H1 (cell line): ENCODE results near the gene ALPI. TPM values are rescaled to one million over a fixed set of nuclear protein-coding genes. Genes with fewer than 3 reads are reported as not detected.
A peak's percentile ranks its signal among the peaks of the same experiment; 100 is the strongest.

ENCODE experiments used
- BCL11A ChIP-seq, 2 experiments: IDR thresholded peaks; one replicate each; pipeline ENCODE4 v1.6.1; 2011; ENCODE audit warnings: low read depth in 2 of 2, low read length in 2 of 2, mild to moderate bottlenecking in 2 of 2
- BRCA1 ChIP-seq: IDR thresholded peaks from 2 replicates; pipeline ENCODE4 v1.6.1; 2012; ENCODE audit warnings: low read depth, low read length, improper control_type of control experiment
- CBX8 ChIP-seq: fragments of 300-800, 300-1000 bp; sonication (generic); IDR thresholded peaks from 2 replicates; pipeline ENCODE4 v1.7.1; 2016; ENCODE audit warnings: low read depth, low read length, borderline replicate concordance
- CHD1 ChIP-seq: IDR thresholded peaks from 2 replicates; pipeline ENCODE4 v1.6.1; 2012; ENCODE audit warnings: low read depth, low read length, improper control_type of control experiment
- CTBP2 ChIP-seq: IDR thresholded peaks from 2 replicates; pipeline ENCODE4 v1.7.0; 2011; ENCODE audit warnings: borderline replicate concordance, mild to moderate bottlenecking, moderate library complexity, mixed read lengths, low read length; ENCODE audit not compliant: insufficient read depth, insufficient read length
- EP300 ChIP-seq, 2 experiments: IDR thresholded peaks; 1 replicate in 1 of 2; 2 replicates in 1 of 2; pipeline ENCODE4 v1.6.1; 2011 to 2012; ENCODE audit warnings: low read depth in 2 of 2, low read length in 2 of 2, mild to moderate bottlenecking in 2 of 2, borderline replicate concordance in 1 of 2, inconsistent platforms in 1 of 2, moderate library complexity in 1 of 2
- FOSL1 ChIP-seq: IDR thresholded peaks from 2 replicates; pipeline ENCODE4 v1.6.1; 2011; ENCODE audit warnings: mild to moderate bottlenecking, low read depth, low read length, moderate library complexity; ENCODE audit not compliant: insufficient read depth
- HDAC2 ChIP-seq, 2 experiments: fragments of 300-600 bp in 1 of 2; sonication (generic) in 1 of 2; IDR thresholded peaks; 2 replicates each; pipeline ENCODE4 v1.6.1; 2011 to 2012; ENCODE audit warnings: low read depth in 2 of 2, low read length in 2 of 2, mild to moderate bottlenecking in 2 of 2, moderate library complexity in 2 of 2, borderline replicate concordance in 1 of 2, inconsistent platforms in 1 of 2
- POLR2A ChIP-seq, 2 experiments: IDR thresholded peaks; 1 replicate in 1 of 2; 2 replicates in 1 of 2; pipeline ENCODE4 v1.6.1; 2011; ENCODE audit warnings: low read depth in 2 of 2, low read length in 2 of 2, mild to moderate bottlenecking in 2 of 2; ENCODE audit errors: control extremely low read depth in 1 of 2
- POLR2AphosphoS5 ChIP-seq: IDR thresholded peaks from 2 replicates; pipeline ENCODE4 v1.6.1; 2011; ENCODE audit warnings: low read depth, low read length
- RFX5 ChIP-seq: IDR thresholded peaks from 2 replicates; pipeline ENCODE4 v1.6.1; 2011; ENCODE audit warnings: low read depth, low read length, improper control_type of control experiment, borderline replicate concordance
- RXRA ChIP-seq: IDR thresholded peaks from 2 replicates; pipeline ENCODE4 v1.6.1; 2011; ENCODE audit warnings: low read depth, mild to moderate bottlenecking, low read length, moderate library complexity; ENCODE audit not compliant: insufficient read depth
- SRF ChIP-seq: IDR thresholded peaks from 2 replicates; pipeline ENCODE4 v1.6.1; 2011; ENCODE audit warnings: mild to moderate bottlenecking, low read depth, low read length, moderate library complexity
- TBP ChIP-seq: IDR thresholded peaks from 2 replicates; pipeline ENCODE4 v1.6.1; 2011; ENCODE audit warnings: low read depth, low read length, improper control_type of control experiment
- YY1 ChIP-seq: IDR thresholded peaks from 2 replicates; pipeline ENCODE4 v1.6.1; 2011; ENCODE audit warnings: low read depth, mild to moderate bottlenecking, low read length
- polyA plus RNA-seq, 7 experiments: library from polyadenylated mRNA; depleted of rRNA in 3 of 7; stranded (reverse) in 5 of 7; unstranded in 2 of 7; fragments of >200 nt in 5 of 7; fragments of 200-250 nt in 2 of 7; gene quantifications; 1 replicate in 5 of 7; 2 replicates in 1 of 7; 4 replicates in 1 of 7; pipeline versions ENCODE4 v1.2.1 to v1.2.3, GENCODE V29; 2011 to 2013; ENCODE audit warnings: missing spikeins in 2 of 7, mixed read lengths in 2 of 7
- total RNA-seq: library from RNA; stranded (reverse); fragmentation: NEBNext Ultra II Directional; extraction: Animal tissue kit (Norgen Biotek cat#: 25700); gene quantifications from 2 replicates; pipeline ENCODE4 v1.2.1, GENCODE V29; 2021
- TF ChIP-seq, protein P1 (sequence below): IDR thresholded peaks from 2 replicates; pipeline ENCODE4 v1.6.1; 2012; ENCODE audit warnings: low read length, inconsistent platforms
- TF ChIP-seq, protein P2 (sequence below): IDR thresholded peaks from 2 replicates; pipeline ENCODE4 v1.6.1; 2011; ENCODE audit warnings: low read length, improper control_type of control experiment
- TF ChIP-seq, protein P3 (sequence below): IDR thresholded peaks from 2 replicates; pipeline ENCODE4 v1.6.1; 2012; ENCODE audit warnings: inconsistent platforms
- TF ChIP-seq, protein P4 (sequence below): IDR thresholded peaks from 2 replicates; pipeline ENCODE4 v1.6.1; 2011; ENCODE audit warnings: low read depth, mild to moderate bottlenecking, low read length; ENCODE audit not compliant: insufficient read depth

The ALPI gene
- total and polyA plus RNA-seq, 2 of the 8 experiments (the other 6 are each of a cell fraction or from before 2014, with no cell fraction given), result not detected

DNA sequence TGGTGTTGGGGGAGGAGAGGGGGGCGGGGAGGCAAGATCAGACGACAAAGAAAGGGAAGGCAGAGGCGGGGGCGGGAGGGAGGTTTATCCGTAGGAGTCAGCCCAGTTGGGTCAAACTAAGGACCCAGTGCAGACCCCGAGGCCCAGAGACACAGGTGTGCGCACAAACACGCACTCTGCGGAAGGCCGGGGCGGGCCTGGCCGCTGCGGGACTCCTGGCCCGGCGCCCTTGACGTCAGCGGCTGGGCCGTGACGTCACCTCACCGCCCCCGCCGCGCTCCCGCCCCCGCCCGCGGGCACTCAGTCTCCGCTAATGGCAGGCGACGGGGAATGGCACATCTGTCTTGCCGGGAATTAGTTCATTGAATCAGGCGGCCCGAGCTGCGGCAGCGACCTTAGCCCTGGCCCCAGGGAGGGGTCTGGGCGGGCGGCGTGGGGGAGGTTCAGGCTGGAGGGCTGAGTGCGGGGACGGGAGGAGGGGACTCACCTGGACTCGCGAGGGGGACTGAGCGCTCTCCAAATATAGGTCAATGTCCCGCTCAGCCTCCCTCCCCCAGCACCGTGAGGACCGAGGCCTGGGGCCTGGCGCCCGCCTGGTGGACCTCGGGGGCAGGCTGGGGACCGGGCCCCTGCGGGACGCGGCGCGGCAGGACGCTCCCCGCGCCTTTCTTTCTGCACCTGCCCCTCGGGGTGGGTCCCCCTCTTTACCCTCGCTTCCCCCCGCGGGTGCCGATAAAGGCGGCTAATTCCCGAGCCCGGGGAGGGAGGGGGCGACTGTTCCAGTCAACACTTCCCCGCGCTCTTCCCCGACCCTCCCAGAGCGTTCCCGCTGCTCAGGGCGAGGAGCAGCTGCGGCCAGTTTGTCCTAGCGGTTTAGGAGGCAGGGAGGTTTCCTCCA is 47.2 kb downstream of the ALPI start (continued):
- no peak for TF ChIP-seq RXRA
- no peak for TF ChIP-seq SRF
- TF ChIP-seq, protein P1, sequence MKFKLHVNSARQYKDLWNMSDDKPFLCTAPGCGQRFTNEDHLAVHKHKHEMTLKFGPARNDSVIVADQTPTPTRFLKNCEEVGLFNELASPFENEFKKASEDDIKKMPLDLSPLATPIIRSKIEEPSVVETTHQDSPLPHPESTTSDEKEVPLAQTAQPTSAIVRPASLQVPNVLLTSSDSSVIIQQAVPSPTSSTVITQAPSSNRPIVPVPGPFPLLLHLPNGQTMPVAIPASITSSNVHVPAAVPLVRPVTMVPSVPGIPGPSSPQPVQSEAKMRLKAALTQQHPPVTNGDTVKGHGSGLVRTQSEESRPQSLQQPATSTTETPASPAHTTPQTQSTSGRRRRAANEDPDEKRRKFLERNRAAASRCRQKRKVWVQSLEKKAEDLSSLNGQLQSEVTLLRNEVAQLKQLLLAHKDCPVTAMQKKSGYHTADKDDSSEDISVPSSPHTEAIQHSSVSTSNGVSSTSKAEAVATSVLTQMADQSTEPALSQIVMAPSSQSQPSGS, result no peak
- 0 out of 4 replicates have a peak, but pooled peaks of 1 of the 2 experiments have one; percentile 75 for TF ChIP-seq HDAC2 (IDR thresholded peaks at IDR 0.05; ENCODE audit: borderline replicate concordance in 1 of 2, low read depth in 2 of 2, low read length in 2 of 2)
- TF ChIP-seq TBP, result peak; percentile 18; the same call in 1 of the 2 replicates
- no peak for TF ChIP-seq YY1
- TF ChIP-seq POLR2A (IDR thresholded peaks at IDR 0.05; ENCODE audit: control extremely low read depth in 1 of 2, low read depth in 2 of 2, low read length in 2 of 2), result no peak
- TF ChIP-seq EP300 (IDR thresholded peaks at IDR 0.05; ENCODE audit: borderline replicate concordance in 1 of 2, low read depth in 2 of 2, low read length in 2 of 2), result no peak
- TF ChIP-seq RFX5, result no peak
- TF ChIP-seq, protein P2, sequence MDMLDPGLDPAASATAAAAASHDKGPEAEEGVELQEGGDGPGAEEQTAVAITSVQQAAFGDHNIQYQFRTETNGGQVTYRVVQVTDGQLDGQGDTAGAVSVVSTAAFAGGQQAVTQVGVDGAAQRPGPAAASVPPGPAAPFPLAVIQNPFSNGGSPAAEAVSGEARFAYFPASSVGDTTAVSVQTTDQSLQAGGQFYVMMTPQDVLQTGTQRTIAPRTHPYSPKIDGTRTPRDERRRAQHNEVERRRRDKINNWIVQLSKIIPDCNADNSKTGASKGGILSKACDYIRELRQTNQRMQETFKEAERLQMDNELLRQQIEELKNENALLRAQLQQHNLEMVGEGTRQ, result no peak
- TF ChIP-seq, protein P3, sequence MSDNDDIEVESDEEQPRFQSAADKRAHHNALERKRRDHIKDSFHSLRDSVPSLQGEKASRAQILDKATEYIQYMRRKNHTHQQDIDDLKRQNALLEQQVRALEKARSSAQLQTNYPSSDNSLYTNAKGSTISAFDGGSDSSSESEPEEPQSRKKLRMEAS, result no peak
- no peak for TF ChIP-seq CBX8
- TF ChIP-seq POLR2AphosphoS5, result no peak
- no peak for TF ChIP-seq FOSL1
- TF ChIP-seq, protein P4, sequence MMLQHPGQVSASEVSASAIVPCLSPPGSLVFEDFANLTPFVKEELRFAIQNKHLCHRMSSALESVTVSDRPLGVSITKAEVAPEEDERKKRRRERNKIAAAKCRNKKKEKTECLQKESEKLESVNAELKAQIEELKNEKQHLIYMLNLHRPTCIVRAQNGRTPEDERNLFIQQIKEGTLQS, result no peak
- TF ChIP-seq CTBP2, result peak; percentile 60
- no peak for TF ChIP-seq BRCA1
- no peak for TF ChIP-seq CHD1
- TF ChIP-seq BCL11A (IDR thresholded peaks at IDR 0.05; ENCODE audit: low read depth in 2 of 2, low read length in 2 of 2), result no peak
